Prostate gland (tissue), 2 donors: ENCODE data around the gene ECSCR. TPM values are rescaled to one million over a fixed set of nuclear protein-coding genes. Genes with fewer than 3 reads are reported as not detected.
"Not testable (repeated sequence)": the region's sequence is repeated elsewhere in the genome, so short reads cannot be mapped to it uniquely, and the experiment has no call there.

Experiments used
- DNase-seq: peaks from one replicate; pipeline ENCODE4 v3.0.0-alpha.2; 2019; ENCODE audit warnings: low spot score
- H3K27ac ChIP-seq, 2 donors: fragments of 200-600 bp; sonication (generic); 2 replicates each; pipeline ENCODE4 v1.5.1; 2017 to 2019
- H3K27me3 ChIP-seq: fragments of 200-600 bp; sonication (generic); replicated peaks from 2 replicates; pipeline ENCODE4 v1.5.1; 2019; ENCODE audit not compliant: insufficient read depth
- H3K36me3 ChIP-seq, 2 donors: fragments of 200-600 bp; sonication (generic); 1 replicate in 1 of 2; 2 replicates in 1 of 2; pipeline versions ENCODE4 v1.5.1 to v1.8.1; 2017 to 2019
- H3K4me1 ChIP-seq: fragments of 200-600 bp; sonication (generic); replicated peaks from 2 replicates; pipeline ENCODE4 v1.5.1; 2019
- H3K4me3 ChIP-seq, 2 donors: fragments of 200-600 bp; sonication (generic); 2 replicates each; pipeline ENCODE4 v1.5.1; 2017 to 2019
- H3K9me3 ChIP-seq: fragments of 200-600 bp; sonication (generic); 2 replicates; pipeline ENCODE4 v1.5.1; 2017
- POLR2A ChIP-seq: fragments of 450-650 bp; IDR thresholded peaks from one replicate; pipeline ENCODE4 v1.6.1; 2016; ENCODE audit warnings: antibody characterized with exemption, mild to moderate bottlenecking
- POLR2AphosphoS5 ChIP-seq: sonication (generic); formaldehyde crosslinking; IDR thresholded peaks from one replicate; pipeline ENCODE4 v1.6.1; 2017; ENCODE audit warnings: antibody characterized with exemption
- WGBS: methylation state at CpG from one replicate; pipeline ENCODE4 v1.1.5; 2018; 5-methylcytosine and 5-hydroxymethylcytosine counted together
- intact Hi-C: fragments of 100-400 bp; cut with DNase I; formaldehyde crosslinking; loops from one replicate; pipeline ENCODE4 v1.14.2; 2022
- total RNA-seq, 2 donors: library from RNA; depleted of rRNA; stranded (reverse); fragments of >200 nt; gene quantifications; one replicate each; pipeline ENCODE4 v1.1.0, GENCODE V29; 2016
- TF ChIP-seq, protein P1 (sequence below), 4 experiments: fragments of 200-600 bp in 2 of 4; fragments of 450-650 bp in 2 of 4; sonication (generic) in 2 of 4; IDR thresholded peaks; 1 replicate in 3 of 4; 2 replicates in 1 of 4; pipeline ENCODE4 v1.5.1; 2016 to 2019; ENCODE audit warnings: antibody characterized with exemption in 4 of 4, mild to moderate bottlenecking in 2 of 4, moderate library complexity in 2 of 4

ECSCR gene
- total RNA-seq, 2 donors from 2014 or later, result 5.3 to 6.7 TPM

DNA sequence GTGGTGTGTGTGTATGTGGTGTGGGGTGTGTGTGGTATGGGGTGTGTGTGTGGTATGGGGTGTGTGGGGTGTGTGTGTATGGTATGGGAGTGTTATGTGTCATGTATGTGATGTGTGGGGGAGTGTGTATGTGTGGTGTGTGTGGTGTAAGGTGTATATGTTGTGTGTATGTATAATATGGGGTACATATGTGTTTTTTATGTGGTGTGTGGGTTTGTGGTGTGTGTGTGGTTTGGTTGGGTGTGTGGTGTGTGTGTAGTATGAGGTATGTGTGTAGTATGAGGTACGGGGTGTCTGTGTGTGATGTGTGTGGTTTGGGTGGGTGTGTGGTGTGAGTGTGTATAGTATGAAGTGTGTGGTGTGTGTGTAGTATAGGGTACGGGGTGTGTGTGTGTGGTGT lies 11.4 kb downstream of the ECSCR start:
- H3K4me3 ChIP-seq, result no peak overlapping the region
- H3K4me1 ChIP-seq, result no peaks in the 10 kb centered on the region
- 96% methylated on average over 2 of the region's 2 CpGs for WGBS
- no peaks in the 10 kb centered on the region for H3K27me3 ChIP-seq
- intact Hi-C loops, result no loop called here
- no peak for DNase-seq
- no peaks in the 10 kb centered on the region for H3K36me3 ChIP-seq
- no peak for TF ChIP-seq POLR2AphosphoS5
- TF ChIP-seq, protein P1, sequence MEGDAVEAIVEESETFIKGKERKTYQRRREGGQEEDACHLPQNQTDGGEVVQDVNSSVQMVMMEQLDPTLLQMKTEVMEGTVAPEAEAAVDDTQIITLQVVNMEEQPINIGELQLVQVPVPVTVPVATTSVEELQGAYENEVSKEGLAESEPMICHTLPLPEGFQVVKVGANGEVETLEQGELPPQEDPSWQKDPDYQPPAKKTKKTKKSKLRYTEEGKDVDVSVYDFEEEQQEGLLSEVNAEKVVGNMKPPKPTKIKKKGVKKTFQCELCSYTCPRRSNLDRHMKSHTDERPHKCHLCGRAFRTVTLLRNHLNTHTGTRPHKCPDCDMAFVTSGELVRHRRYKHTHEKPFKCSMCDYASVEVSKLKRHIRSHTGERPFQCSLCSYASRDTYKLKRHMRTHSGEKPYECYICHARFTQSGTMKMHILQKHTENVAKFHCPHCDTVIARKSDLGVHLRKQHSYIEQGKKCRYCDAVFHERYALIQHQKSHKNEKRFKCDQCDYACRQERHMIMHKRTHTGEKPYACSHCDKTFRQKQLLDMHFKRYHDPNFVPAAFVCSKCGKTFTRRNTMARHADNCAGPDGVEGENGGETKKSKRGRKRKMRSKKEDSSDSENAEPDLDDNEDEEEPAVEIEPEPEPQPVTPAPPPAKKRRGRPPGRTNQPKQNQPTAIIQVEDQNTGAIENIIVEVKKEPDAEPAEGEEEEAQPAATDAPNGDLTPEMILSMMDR (IDR thresholded peaks at IDR 0.05), result no peak
- no peak for TF ChIP-seq POLR2A
- no peak overlapping the region for H3K27ac ChIP-seq
- H3K9me3 ChIP-seq, result no peaks in the 10 kb centered on the region

GRCh38 chr5:139446956-139447779 lies 15.4 kb downstream of the ECSCR start:
- no peaks in the 10 kb centered on the region for H3K36me3 ChIP-seq
- TF ChIP-seq POLR2A (no peak), POLR2AphosphoS5 (no peak)
- TF ChIP-seq, protein P1 (IDR thresholded peaks at IDR 0.05), result no peak
- no peak overlapping the region for H3K27ac ChIP-seq
- intact Hi-C loops, result no loop called here
- whole genome bisulfite sequencing, result 88% methylated on average over 5 of the region's 5 CpGs
- no peaks in the 10 kb centered on the region for H3K9me3 ChIP-seq
- H3K4me1 ChIP-seq, result no peaks in the 10 kb centered on the region
- no peaks in the 10 kb centered on the region for H3K27me3 ChIP-seq
- no peak for DNase-seq
- no peak overlapping the region for H3K4me3 ChIP-seq

GRCh38 chr5:139445325-139446170 lies 17.0 kb downstream of the ECSCR start:
- Histone ChIP-seq H3K9me3 (no peaks in the 10 kb centered on the region), H3K27me3 (no peaks in the 10 kb centered on the region), H3K4me3 (no peak overlapping the region), H3K4me1 (no peaks in the 10 kb centered on the region), H3K36me3 (no peaks in the 10 kb centered on the region), H3K27ac (peak overlapping the region in 1 of 2 donors; percentile 36)
- peak; percentile 68 for DNase-seq
- intact Hi-C loops, result no loop called here
- peak; percentile 79 for TF ChIP-seq POLR2AphosphoS5
- no peak for TF ChIP-seq POLR2A
- WGBS, result 41% methylated on average over 7 of the region's 7 CpGs

DNA sequence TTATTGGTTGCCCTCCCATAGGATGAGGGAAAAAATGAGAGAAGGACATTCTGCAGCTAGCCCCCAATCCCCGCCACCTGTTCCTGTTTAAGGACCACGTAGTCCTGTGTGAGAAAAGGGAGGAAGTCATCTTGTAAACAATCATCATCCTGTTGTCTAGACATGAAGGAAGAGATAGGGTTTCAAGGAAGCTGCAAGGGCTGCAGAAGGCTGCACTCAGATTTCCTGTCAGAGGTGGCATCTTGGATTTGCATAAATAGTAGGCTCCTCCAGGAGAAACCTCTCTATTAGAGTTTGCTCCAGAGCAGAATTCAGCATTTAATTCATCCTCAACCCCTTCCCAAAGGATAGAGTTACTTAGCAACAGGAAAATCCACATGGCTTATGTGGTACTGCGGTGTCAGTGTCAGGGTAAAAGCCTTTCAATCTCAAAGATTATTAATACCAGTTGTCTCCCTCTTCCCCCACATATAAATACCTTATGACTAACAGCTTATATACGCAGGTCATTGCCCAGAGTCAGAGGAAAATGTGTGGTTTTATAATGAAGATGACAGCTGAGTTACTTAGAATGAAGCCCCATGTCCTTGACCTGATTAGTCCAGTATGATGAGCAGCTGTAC lies 18.6 kb downstream of the ECSCR start:
- no peak for DNase-seq
- TF ChIP-seq POLR2AphosphoS5 (no peak), POLR2A (no peak)
- TF ChIP-seq, protein P1 (IDR thresholded peaks at IDR 0.05), result no peak
- Histone ChIP-seq H3K27me3 (no peaks in the 10 kb centered on the region), H3K4me3 (no peak overlapping the region), H3K27ac (no peak overlapping the region), H3K36me3 (no peaks in the 10 kb centered on the region), H3K9me3 (no peaks in the 10 kb centered on the region), H3K4me1 (no peaks in the 10 kb centered on the region)
- 52% methylated on average over 4 of the region's 4 CpGs for WGBS
- intact Hi-C loops, result no loop called here

DNA sequence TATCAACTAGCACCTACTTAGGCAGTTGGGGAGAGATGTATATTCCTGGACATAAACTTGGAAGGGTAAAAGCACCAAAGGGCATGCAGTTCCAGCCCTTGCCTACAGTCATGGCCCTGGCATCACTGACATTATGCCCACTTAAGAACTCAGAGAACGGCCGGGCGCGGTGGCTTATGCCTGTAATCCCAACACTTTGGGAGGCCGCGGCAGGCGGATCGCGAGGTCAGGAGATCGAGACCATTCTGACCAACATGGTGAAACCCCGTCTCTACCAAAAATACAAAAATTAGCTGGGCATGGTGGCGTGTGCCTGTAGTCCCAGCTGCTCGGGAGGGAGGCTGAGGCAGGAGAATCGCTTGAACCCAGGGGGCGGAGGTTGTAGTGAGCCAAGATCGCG lies 22.1 kb downstream of the ECSCR start:
- intact Hi-C loops, H3K9me3 ChIP-seq, DNase-seq, H3K36me3 ChIP-seq, H3K27ac ChIP-seq, H3K4me3 ChIP-seq, H3K27me3 ChIP-seq, H3K4me1 ChIP-seq: not testable (repeated sequence)
- 98% methylated on average over 17 of the region's 17 CpGs for WGBS
